HepG2 (cell line): ENCODE data around the gene TCF25. TPM values are rescaled to one million over a fixed set of nuclear protein-coding genes. Genes with fewer than 3 reads are reported as not detected.

Source experiments
- ATAC-seq: fragments of 200-7000 bp; cut with Tn5 transposase; 3 replicates; pipeline ENCODE4 v1.9.1; 2020; ENCODE audit warnings: mild to moderate bottlenecking, moderate library complexity
- BruUV-seq: library from RNA; stranded (reverse); fragments of 400-500 nt; replicated peaks from 2 replicates; lab custom pipeline; 2021; lab: Mats Ljungman, UMichigan
- CTCF ChIA-PET: fragments of 300-600 bp; formaldehyde crosslinking; extraction: SDS; loops from one replicate; lab custom pipeline; 2021; ENCODE audit warnings: low total read pairs, inconsistent platforms, low intra/inter-chr PET ratio; lab: Yijun Ruan, JAX
- POLR2A ChIA-PET: fragments of 350-600 bp; sonication (Branson Sonifier 250); formaldehyde crosslinking; loops from one replicate; lab custom pipeline; 2020; ENCODE audit warnings: antibody characterized with exemption, inconsistent platforms; lab: Yijun Ruan, JAX
- DNase-seq: peaks from one replicate; pipeline ENCODE4 v3.0.0-alpha.2; 2015; ENCODE audit warnings: low spot score
- FAIRE-seq: peaks from 3 replicates; lab custom pipeline; 2011; peaks lifted over from hg19 to GRCh38; lab: Jason Lieb, UNC
- H2AFZ ChIP-seq: one replicate; pipeline ENCODE4 v1.6.1; 2011; ENCODE audit warnings: low read length, inconsistent platforms
- H3K27ac ChIP-seq: fragments of 300-600 bp; 3 replicates; pipeline ENCODE4 v1.8.0; 2011; ENCODE audit warnings: mixed run types, mild to moderate bottlenecking, mixed read lengths, low read length, inconsistent platforms; ENCODE audit not compliant: insufficient read depth; ENCODE audit errors: extremely low read length
- H3K27me3 ChIP-seq, 2 experiments: fragments of 200-600 bp in 1 of 2; 2 replicates in 1 of 2; 3 replicates in 1 of 2; pipeline versions ENCODE4 v1.6.0 to v1.8.0; 2011; ENCODE audit warnings: low read length in 2 of 2, mild to moderate bottlenecking in 2 of 2, moderate library complexity in 2 of 2, inconsistent platforms in 1 of 2; ENCODE audit not compliant: insufficient read depth in 2 of 2, control insufficient read depth in 1 of 2
- H3K36me3 ChIP-seq, 2 experiments: fragments of 200-600 bp in 1 of 2; replicated peaks in 1 of 2; 2 replicates in 1 of 2; 3 replicates in 1 of 2; pipeline versions ENCODE4 v1.5.1 to v1.8.0; 2011; ENCODE audit warnings: low read length in 2 of 2, inconsistent platforms in 1 of 2; ENCODE audit not compliant: insufficient read depth in 2 of 2, control insufficient read depth in 1 of 2
- H3K4me1 ChIP-seq: 2 replicates; pipeline ENCODE4 v1.5.1; 2012; ENCODE audit warnings: low read length, inconsistent platforms; ENCODE audit not compliant: insufficient read depth
- H3K4me2 ChIP-seq: 2 replicates; pipeline ENCODE4 v1.6.0; 2011; ENCODE audit warnings: low read depth, low read length, inconsistent platforms
- H3K4me3 ChIP-seq, 3 experiments: fragments of 200-600 bp in 1 of 3; sonication (generic), shearing (Covaris generic) in 1 of 3; replicated peaks in 1 of 3; 2 replicates each; pipeline ENCODE4 v1.5.1; 2011 to 2016; ENCODE audit warnings: low read length in 3 of 3, inconsistent platforms in 2 of 3, low read depth in 2 of 3, mild to moderate bottlenecking in 2 of 3, control low read depth in 1 of 3, mixed read lengths in 1 of 3; ENCODE audit not compliant: insufficient read depth in 1 of 3
- H3K79me2 ChIP-seq: one replicate; pipeline ENCODE4 v1.6.1; 2011; ENCODE audit warnings: low read length, inconsistent platforms; ENCODE audit not compliant: insufficient read depth
- H3K9ac ChIP-seq: 2 replicates; pipeline ENCODE4 v1.6.0; 2011; ENCODE audit warnings: mild to moderate bottlenecking, low read depth, low read length, inconsistent platforms; ENCODE audit not compliant: insufficient read depth
- H3K9me3 ChIP-seq: 2 replicates; pipeline ENCODE4 v1.5.1; 2012; ENCODE audit warnings: mild to moderate bottlenecking, low read length
- H4K20me1 ChIP-seq: 2 replicates; pipeline ENCODE4 v1.6.0; 2011; ENCODE audit warnings: inconsistent platforms, mild to moderate bottlenecking, low read length, moderate library complexity; ENCODE audit not compliant: insufficient read depth
- AGO2 ChIP-seq: fragments of 200-400 bp; formaldehyde crosslinking; optimal IDR thresholded peaks from 2 replicates; pipeline ENCODE3; 2017; ENCODE audit warnings: mild to moderate bottlenecking, low read depth, low read length, moderate library complexity
- GRHL1 ChIP-seq: sonication (generic); formaldehyde crosslinking; conservative IDR thresholded peaks from 2 replicates; pipeline ENCODE4 v1.8.0; 2022; ENCODE audit warnings: missing genetic modification reagents
- HDAC2 ChIP-seq: sonication (generic); formaldehyde crosslinking; IDR thresholded peaks from 2 replicates; pipeline ENCODE4 v1.4.0; 2020; ENCODE audit warnings: missing genetic modification reagents
- JARID2 ChIP-seq: sonication (generic); formaldehyde crosslinking; IDR thresholded peaks from 2 replicates; pipeline ENCODE4 v1.8.1; 2023; ENCODE audit warnings: missing genetic modification reagents, inconsistent platforms; ENCODE audit not compliant: insufficient replicate concordance
- MAFK ChIP-seq, 2 experiments: IDR thresholded peaks in 1 of 2; conservative IDR thresholded peaks in 1 of 2; 2 replicates each; pipeline ENCODE4 v1.6.1; 2011; ENCODE audit warnings: improper control_type of control experiment in 2 of 2, low read length in 2 of 2
- TSC22D2 ChIP-seq: sonication (generic); formaldehyde crosslinking; IDR thresholded peaks from 2 replicates; pipeline ENCODE4 v1.5.1; 2020; ENCODE audit warnings: missing genetic modification reagents, mild to moderate bottlenecking, borderline replicate concordance
- XBP1 ChIP-seq: sonication (generic); formaldehyde crosslinking; IDR thresholded peaks from 2 replicates; pipeline ENCODE4 v1.5.0; 2020; ENCODE audit warnings: missing genetic modification reagents
- ZFYVE20 ChIP-seq: sonication (generic); formaldehyde crosslinking; IDR thresholded peaks from 2 replicates; pipeline ENCODE4 v1.8.0; 2023; ENCODE audit warnings: low read depth, mild to moderate bottlenecking, moderate library complexity, missing genetic modification reagents, borderline replicate concordance
- ZNF790 ChIP-seq: sonication (generic); formaldehyde crosslinking; IDR thresholded peaks from 2 replicates; pipeline ENCODE4 v1.8.0; 2022; ENCODE audit warnings: missing genetic modification reagents, mild to moderate bottlenecking, borderline replicate concordance
- WGBS: methylation state at CpG from one replicate; pipeline ENCODE4 v1.1.6; 2017; ENCODE audit warnings: low lambda C conversion rate; 5-methylcytosine and 5-hydroxymethylcytosine counted together
- in situ Hi-C: cut with HindIII; loops from 2 replicates; pipeline ENCODE4 v1.10.0; 2017; ENCODE audit warnings: low pct_unique_long_range_greater_than_20kb; ENCODE audit not compliant: extremely low pct_ligation_motif_present
- intact Hi-C: fragments of 100-400 bp; cut with micrococcal nuclease; formaldehyde crosslinking; loops from one replicate; pipeline ENCODE4 v1.10.0; 2022; ENCODE audit not compliant: unreplicated experiment
- polyA plus RNA-seq, 8 experiments: library from polyadenylated mRNA; depleted of rRNA in 3 of 8; stranded (reverse) in 7 of 8; unstranded in 1 of 8; fragments of >200 nt; fragmentation: Illumina TruSeq in 4 of 8; extraction: Trizol in 4 of 8; gene quantifications; 2 replicates each; pipeline versions ENCODE4 v1.2.1 to v1.2.3, GENCODE V29; 2011 to 2016; ENCODE audit warnings: low read depth in 4 of 8, missing spikeins in 1 of 8, mixed read lengths in 1 of 8; ENCODE audit not compliant: insufficient read depth in 1 of 8
- total RNA-seq, 5 experiments: library from RNA; depleted of rRNA; stranded (reverse); fragments of >200 nt; fragmentation: Illumina TruSeq; extraction: Trizol; gene quantifications; 2 replicates each; pipeline ENCODE4 v1.2.3, GENCODE V29; 2016; ENCODE audit warnings: low read depth in 1 of 5

TCF25 gene
- total and polyA plus RNA-seq, 2 of the 13 experiments (the other 11 are each of a cell fraction or from before 2014, with no cell fraction given): 138 to 206 TPM

GRCh38 chr16:89897204-89897603 lies 23.8 kb downstream of the TCF25 start:
- Histone ChIP-seq H3K9ac (no peak overlapping the region), H3K79me2 (no peaks in the 10 kb centered on the region), H3K27me3 (no peaks in the 10 kb centered on the region), H3K4me3 (no peak overlapping the region), H3K27ac (no peak overlapping the region), H3K4me1 (no peaks in the 10 kb centered on the region), H3K4me2 (no peak overlapping the region), H3K36me3 (peaks cover 45 to 80% of the 10 kb centered on the region in 2 experiments), H2AFZ (no peak overlapping the region), H4K20me1 (no peaks in the 10 kb centered on the region; the same call in 1 of the 2 replicates), H3K9me3 (no peaks in the 10 kb centered on the region)
- in situ Hi-C loops: no loop called here
- TF ChIP-seq XBP1 (no peak), TSC22D2 (CRISPR knock-in tag) (no peak), MAFK (conservative IDR thresholded peaks at IDR 0.05 in 1 of 2, IDR thresholded peaks at IDR 0.05 in 1 of 2; ENCODE audit: low read length in 2 of 2) (no peak), JARID2 (CRISPR knock-in tag) (no peak), GRHL1 (no peak), HDAC2 (CRISPR knock-in tag) (no peak), AGO2 (peak; percentile 55), ZFYVE20 (CRISPR knock-in tag) (no peak), ZNF790 (no peak)
- ChIA-PET POLR2A (no interaction called here), CTCF (no interaction called here)
- DNase-seq (no peak), ATAC-seq (no peak), FAIRE-seq (no peak)
- intact Hi-C loops: no loop called here
- WGBS: 98% methylated on average over 11 of the region's 11 CpGs
- BruUV-seq: no TSS peak
